Naive B cell (primary cell): ENCODE data around the gene DNAJB11. TPM values are rescaled to one million over a fixed set of nuclear protein-coding genes. Genes with fewer than 3 reads are reported as not detected.
"Not testable (repeated sequence)": the region's sequence is repeated elsewhere in the genome, so short reads cannot be mapped to it uniquely, and the experiment has no call there.

Experiments
- ATAC-seq, 2 donors: fragments of 150-1000 bp; cut with Tn5 transposase; 2 replicates each; pipeline ENCODE4 v1.10.0; 2021; ENCODE audit warnings: low read depth in 2 of 2, mild to moderate bottlenecking in 2 of 2, moderate library complexity in 2 of 2
- DNase-seq: peaks from one replicate; pipeline ENCODE4 v3.0.0; 2022
- H3K27ac Mint-ChIP-seq, 6 donors: one replicate each; pipeline ENCODE4 v1.8.0; 2020 to 2022; ENCODE audit warnings: mild to moderate bottlenecking in 6 of 6, mixed read lengths in 6 of 6, moderate library complexity in 5 of 6, inconsistent platforms in 2 of 6
- H3K27me3 Mint-ChIP-seq, 3 donors: one replicate each; pipeline ENCODE4 v1.8.0; 2021 to 2022; ENCODE audit warnings: mixed read lengths in 3 of 3, mild to moderate bottlenecking in 1 of 3
- H3K36me3 Mint-ChIP-seq, 2 donors: one replicate each; pipeline ENCODE4 v1.8.0; 2020 to 2022; ENCODE audit warnings: mixed read lengths in 2 of 2, inconsistent platforms in 1 of 2, mild to moderate bottlenecking in 1 of 2
- H3K4me1 Mint-ChIP-seq, 3 donors: one replicate each; pipeline ENCODE4 v1.8.0; 2020 to 2022; ENCODE audit warnings: mixed read lengths in 3 of 3, inconsistent platforms in 1 of 3, mild to moderate bottlenecking in 1 of 3, moderate library complexity in 1 of 3
- H3K4me3 Mint-ChIP-seq, 8 donors: one replicate each; pipeline ENCODE4 v1.8.0; 2020 to 2022; ENCODE audit warnings: mild to moderate bottlenecking in 8 of 8, mixed read lengths in 8 of 8, moderate library complexity in 8 of 8, inconsistent platforms in 2 of 8
- H3K9me3 Mint-ChIP-seq, 7 donors: one replicate each; pipeline ENCODE4 v1.8.0; 2020 to 2022; ENCODE audit warnings: mixed read lengths in 7 of 7, mild to moderate bottlenecking in 5 of 7, inconsistent platforms in 2 of 7, moderate library complexity in 1 of 7
- polyA plus RNA-seq, 6 donors: library from polyadenylated mRNA; unstranded; fragments of 300-500 nt; fragmentation: Illumina TruSeq; gene quantifications; one replicate each; pipeline ENCODE4 v1.2.3, GENCODE V29; 2021; ENCODE audit warnings: low read depth in 6 of 6

DNAJB11 gene
- polyA plus RNA-seq, 6 donors from 2014 or later: 31.3 to 41.1 (median 37.7) TPM

DNA sequence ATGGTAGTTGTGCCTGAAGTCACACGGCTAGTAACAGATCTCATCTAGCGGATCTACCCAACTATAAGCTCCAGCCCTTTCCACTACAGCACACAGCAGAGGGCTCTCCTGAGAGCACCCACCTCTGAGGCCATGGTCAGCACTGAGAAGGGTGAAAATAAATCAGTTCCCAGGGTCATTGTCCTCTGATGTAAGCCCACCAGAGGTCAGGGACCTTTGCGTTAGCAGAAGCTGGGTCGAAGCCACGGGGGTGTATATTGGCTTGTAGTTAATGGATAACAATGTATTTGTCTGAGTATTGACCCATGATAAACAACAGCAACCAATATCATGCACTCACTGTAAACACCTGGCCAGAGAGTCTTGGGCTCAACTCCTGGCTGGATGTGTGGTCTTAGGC lies 63.7 kb downstream of the DNAJB11 start:
- not testable (repeated sequence) for H3K27ac Mint-ChIP-seq, H3K4me3 Mint-ChIP-seq, H3K9me3 Mint-ChIP-seq, ATAC-seq, H3K4me1 Mint-ChIP-seq, DNase-seq
- H3K27me3 Mint-ChIP-seq: peaks cover 22 to 31% (median 29%) of the 10 kb centered on the region in 3 donors
- H3K36me3 Mint-ChIP-seq: peaks cover 0 to 11% of the 10 kb centered on the region in 2 donors

Other genes starting within 250 kb of the DNAJB11 start
- under 1 TPM in 4 of 6 donors, not detected in 2; 0.30 to 0.68 (median 0.54) TPM for gene DGKG, start 208.5 kb upstream of the DNAJB11 start, polyA plus RNA-seq
- not detected for gene CRYGS, start 26.3 kb upstream of the DNAJB11 start, polyA plus RNA-seq
- 10 to 100 TPM; 12.0 to 32.7 (median 19.7) TPM for gene TBCCD1, start 3.4 kb upstream of the DNAJB11 start, polyA plus RNA-seq
- not detected for gene AHSG, start 42.3 kb downstream of the DNAJB11 start, polyA plus RNA-seq
- not detected for gene FETUB, start 69.7 kb downstream of the DNAJB11 start, polyA plus RNA-seq
- gene HRG, start 95.3 kb downstream of the DNAJB11 start, polyA plus RNA-seq: not detected
- not detected for gene KNG1, start 146.6 kb downstream of the DNAJB11 start, polyA plus RNA-seq
- gene EIF4A2, start 212.9 kb downstream of the DNAJB11 start, polyA plus RNA-seq: 100 to 1,000 TPM; 194 to 296 (median 243) TPM
- 10 to 100 TPM; 22.2 to 34.4 (median 25.0) TPM for gene RFC4, start 235.8 kb downstream of the DNAJB11 start, polyA plus RNA-seq